GM19193 (cell line): ENCODE results near the gene TEX48.

Experiments
- POLR2A ChIP-seq: IDR thresholded peaks from 4 replicates; pipeline ENCODE4 v1.6.1; 2011; ENCODE audit not compliant: insufficient read depth, insufficient read length; ENCODE audit errors: extremely low read depth

The TEX48 gene

DNA sequence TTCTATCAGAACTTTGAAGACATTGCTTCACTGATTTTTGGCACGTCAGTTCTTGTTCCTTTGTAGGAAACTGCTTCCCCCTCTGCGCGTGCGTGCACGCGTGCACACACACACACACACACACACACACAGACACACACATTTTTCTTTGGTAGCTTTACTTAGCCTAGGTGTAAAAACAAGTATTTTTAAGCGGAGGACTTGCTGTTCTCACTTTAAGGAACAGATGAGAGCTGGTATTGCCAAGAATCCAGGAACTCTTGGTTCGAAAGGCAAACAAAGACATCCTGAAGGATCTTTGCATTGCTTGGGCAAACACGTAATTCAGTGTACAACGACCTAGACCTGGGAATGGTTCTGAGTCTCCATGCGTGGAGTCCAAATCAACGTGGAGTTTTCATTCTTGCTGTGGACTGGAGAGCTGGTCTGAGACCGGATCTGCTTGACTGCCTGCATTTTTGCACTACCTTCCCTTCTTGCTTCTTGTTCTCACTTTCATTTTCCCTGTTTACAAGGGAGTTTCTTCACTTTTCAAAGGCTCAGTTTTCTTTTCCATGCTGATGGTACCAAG is 62.7 kb downstream of the TEX48 start:
- no peak for TF ChIP-seq POLR2A

DNA sequence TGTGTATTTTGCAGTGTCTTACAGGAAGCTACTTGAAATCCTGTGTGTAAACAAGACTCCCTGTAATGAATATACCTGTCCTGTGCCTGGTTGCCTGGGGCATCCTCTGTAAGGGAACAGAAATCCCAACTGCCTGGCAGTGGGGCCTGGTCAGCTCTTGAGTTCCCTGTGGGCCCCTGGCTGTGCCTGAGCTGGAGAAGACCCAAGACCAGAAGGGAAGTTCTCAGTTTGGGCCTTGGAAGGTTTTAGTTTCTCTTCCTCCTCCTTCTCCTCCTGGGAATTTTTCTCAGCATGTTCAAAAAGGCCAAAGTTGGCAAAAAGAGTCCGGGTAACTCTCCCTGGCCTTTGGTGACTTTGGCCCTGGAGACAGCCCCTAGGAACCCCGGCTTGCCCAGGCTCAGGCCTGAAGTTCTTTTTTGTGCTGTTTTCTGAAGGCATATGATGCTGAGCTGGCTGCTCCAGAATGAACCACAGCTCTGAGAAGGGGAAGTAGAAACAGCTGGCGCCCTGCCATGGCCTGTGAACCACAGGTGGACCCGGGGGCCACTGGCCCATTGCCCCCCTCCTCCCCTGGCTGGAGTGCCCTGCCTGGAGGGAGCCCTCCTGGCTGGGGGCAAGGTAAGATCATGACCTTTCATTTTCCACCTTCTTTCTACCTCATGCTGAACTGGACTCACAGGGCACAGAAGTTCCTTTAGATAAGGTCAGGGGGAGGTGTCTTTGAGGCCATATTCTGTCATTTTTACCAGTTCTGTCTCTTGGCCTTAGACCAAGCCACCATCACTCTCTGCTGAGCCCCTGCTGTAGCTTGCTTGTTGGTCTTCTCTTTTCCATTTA is 65.1 kb downstream of the TEX48 start:
- TF ChIP-seq POLR2A, result peak; percentile 21
